HCT116 (cell line): ENCODE measurements around the gene COBLL1. TPM values are rescaled to one million over a fixed set of nuclear protein-coding genes. Genes with fewer than 3 reads are reported as not detected.

Experiments used
- ATAC-seq: fragments of 200-7000 bp; cut with Tn5 transposase; 2 replicates; pipeline ENCODE4 v1.9.1; 2020; ENCODE audit warnings: mild to moderate bottlenecking, moderate library complexity
- BruUV-seq: library from RNA; stranded (reverse); fragments of 400-500 nt; replicated peaks from 2 replicates; lab custom pipeline; 2021; lab: Mats Ljungman, UMichigan
- CTCF ChIA-PET: fragments of 300-600 bp; sonication (Branson Sonifier 250); formaldehyde crosslinking; loops from one replicate; lab custom pipeline; 2021; ENCODE audit warnings: antibody characterized with exemption; lab: Charles Lee
- POLR2A ChIA-PET: fragments of 300-600, 350-600 bp; sonication (Branson Sonifier 250); formaldehyde crosslinking; loops from one replicate; lab custom pipeline; 2021; ENCODE audit warnings: antibody characterized with exemption; lab: Charles Lee
- RAD21 ChIA-PET, 2 experiments: fragments of 300-600 bp; sonication (Branson Sonifier 250); formaldehyde crosslinking; loops; one replicate each; lab custom pipeline; 2023; ENCODE audit warnings: low total read pairs in 2 of 2; ENCODE audit not compliant: uncharacterized antibody in 2 of 2, unreplicated experiment in 2 of 2, low non-redundant PET in 1 of 2; lab: Charles Lee
- DNase-seq: peaks from one replicate; pipeline ENCODE4 v3.0.0-alpha.2; 2010; ENCODE audit warnings: low read depth, low spot score
- H2AFZ ChIP-seq: fragments of 200-600 bp; shearing (Covaris generic), sonication (generic); 2 replicates; pipeline ENCODE4 v1.6.1; 2017; ENCODE audit warnings: low read depth, mixed run types, mixed read lengths, antibody characterized with exemption, low read length; ENCODE audit not compliant: poor library complexity, severe bottlenecking
- H3K27ac ChIP-seq: 2 replicates; pipeline ENCODE4 v1.5.1; 2012; ENCODE audit warnings: low read depth, low read length
- H3K27me3 ChIP-seq: fragments of 200-600 bp; sonication (generic); 2 replicates; pipeline ENCODE4 v1.6.1; 2016; ENCODE audit warnings: mixed run types, low read length, mixed read lengths; ENCODE audit not compliant: insufficient read depth
- H3K36me3 ChIP-seq, 2 experiments: fragments of 200-500 bp in 1 of 2; fragments of 200-600 bp in 1 of 2; sonication (Bioruptor generic) in 1 of 2; sonication (generic) in 1 of 2; 2 replicates each; pipeline versions ENCODE4 v1.5.1 to v1.6.1; 2014 to 2016; ENCODE audit warnings: low read length in 2 of 2, inconsistent platforms in 1 of 2, mixed read lengths in 1 of 2, mixed run types in 1 of 2; ENCODE audit not compliant: insufficient read depth in 2 of 2, control insufficient read depth in 1 of 2
- H3K4me1 ChIP-seq, 2 experiments: fragments of 200-600 bp in 1 of 2; sonication (generic) in 1 of 2; 2 replicates each; pipeline versions ENCODE4 v1.5.1 to v1.6.1; 2012 to 2017; ENCODE audit warnings: low read length in 2 of 2, inconsistent platforms in 1 of 2, mild to moderate bottlenecking in 1 of 2, mixed read lengths in 1 of 2, mixed run types in 1 of 2, moderate library complexity in 1 of 2; ENCODE audit not compliant: insufficient read depth in 2 of 2, control insufficient read depth in 1 of 2
- H3K4me2 ChIP-seq: fragments of 200-600 bp; sonication (generic); 2 replicates; pipeline ENCODE4 v1.6.1; 2017; ENCODE audit warnings: mixed run types, low read length, mixed read lengths
- H3K4me3 ChIP-seq, 2 experiments: fragments of 200-600 bp in 1 of 2; sonication (generic) in 1 of 2; replicated peaks in 1 of 2; 2 replicates each; pipeline ENCODE4 v1.5.1; 2011 to 2016; ENCODE audit warnings: low read length in 2 of 2, control low read depth in 1 of 2, low read depth in 1 of 2, mild to moderate bottlenecking in 1 of 2, mixed read lengths in 1 of 2, mixed run types in 1 of 2
- H3K79me2 ChIP-seq: fragments of 200-600 bp; sonication (generic); 2 replicates; pipeline ENCODE4 v1.6.1; 2017; ENCODE audit warnings: mild to moderate bottlenecking, mixed run types, low read length, moderate library complexity, mixed read lengths; ENCODE audit not compliant: insufficient read depth
- H3K9ac ChIP-seq: fragments of 200-600 bp; sonication (generic); 2 replicates; pipeline ENCODE4 v1.6.1; 2016; ENCODE audit warnings: low read length, mixed read lengths
- H3K9me2 ChIP-seq: fragments of 200-600 bp; sonication (generic), shearing (Covaris generic); 2 replicates; pipeline ENCODE4 v1.6.1; 2017; ENCODE audit warnings: mixed run types, mild to moderate bottlenecking, moderate library complexity; ENCODE audit not compliant: insufficient read depth
- H3K9me3 ChIP-seq, 2 experiments: fragments of 200-500 bp in 1 of 2; fragments of 200-600 bp in 1 of 2; sonication (Bioruptor generic) in 1 of 2; sonication (generic) in 1 of 2; 2 replicates each; pipeline ENCODE4 v1.6.1; 2014 to 2017; ENCODE audit warnings: low read length in 2 of 2, mixed read lengths in 2 of 2, inconsistent platforms in 1 of 2, low read depth in 1 of 2, mild to moderate bottlenecking in 1 of 2, mixed run types in 1 of 2, moderate library complexity in 1 of 2; ENCODE audit not compliant: control insufficient read depth in 1 of 2, insufficient read depth in 1 of 2
- H4K20me1 ChIP-seq: fragments of 200-600 bp; sonication (generic), shearing (Covaris generic); 2 replicates; pipeline ENCODE4 v1.6.1; 2017; ENCODE audit warnings: mixed run types, mild to moderate bottlenecking, moderate library complexity; ENCODE audit not compliant: insufficient read depth
- CBX3 ChIP-seq: IDR thresholded peaks from 2 replicates; pipeline ENCODE4 v1.6.1; 2012; ENCODE audit warnings: low read depth
- CEBPB ChIP-seq: IDR thresholded peaks from 2 replicates; pipeline ENCODE4 v1.6.1; 2012; ENCODE audit warnings: low read depth
- EGR1 ChIP-seq: IDR thresholded peaks from 2 replicates; pipeline ENCODE4 v1.6.1; 2012; ENCODE audit warnings: low read depth
- ELF1 ChIP-seq: IDR thresholded peaks from 2 replicates; pipeline ENCODE4 v1.6.1; 2012; ENCODE audit warnings: low read depth, borderline replicate concordance
- EZH2 ChIP-seq: fragments of 200-600 bp; sonication (generic); IDR thresholded peaks from 2 replicates; pipeline ENCODE4 v1.6.1; 2017; ENCODE audit warnings: antibody characterized with exemption, mixed run types
- EZH2phosphoT487 ChIP-seq: fragments of 200-600 bp; IDR thresholded peaks from 2 replicates; pipeline ENCODE4 v1.6.1; 2018; ENCODE audit warnings: antibody characterized with exemption, borderline replicate concordance
- FOSL1 ChIP-seq: IDR thresholded peaks from 2 replicates; pipeline ENCODE4 v1.6.1; 2012; ENCODE audit warnings: low read depth
- JUND ChIP-seq: IDR thresholded peaks from 2 replicates; pipeline ENCODE4 v1.6.1; 2012
- RAD21 ChIP-seq: IDR thresholded peaks from 2 replicates; pipeline ENCODE4 v1.6.1; 2012; ENCODE audit warnings: low read depth, mild to moderate bottlenecking
- SIN3A ChIP-seq: IDR thresholded peaks from 2 replicates; pipeline ENCODE4 v1.6.1; 2012; ENCODE audit warnings: low read depth
- SP1 ChIP-seq: IDR thresholded peaks from 2 replicates; pipeline ENCODE4 v1.6.1; 2012; ENCODE audit warnings: low read depth
- SRF ChIP-seq: IDR thresholded peaks from 2 replicates; pipeline ENCODE4 v1.6.1; 2012; ENCODE audit warnings: low read depth
- TCF7L2 ChIP-seq: IDR thresholded peaks from 2 replicates; pipeline ENCODE4 v1.7.0; 2011; ENCODE audit warnings: borderline replicate concordance, inconsistent platforms; ENCODE audit not compliant: insufficient read depth, insufficient read length; ENCODE audit errors: extremely low read depth
- YY1 ChIP-seq: IDR thresholded peaks from 2 replicates; pipeline ENCODE4 v1.6.1; 2011; ENCODE audit warnings: low read length, low read depth, moderate library complexity, mild to moderate bottlenecking; ENCODE audit not compliant: insufficient replicate concordance; ENCODE audit errors: extremely low read depth
- ZFX ChIP-seq: fragments of 450-650 bp; IDR thresholded peaks from 2 replicates; pipeline ENCODE4 v1.6.1; 2017
- ZNF274 ChIP-seq: fragments of 200-500 bp; sonication (Bioruptor generic); IDR thresholded peaks from 2 replicates; pipeline ENCODE4 v1.6.1; 2014; ENCODE audit warnings: mild to moderate bottlenecking, low read depth, low read length, inconsistent platforms
- intact Hi-C: fragments of 100-400 bp; cut with micrococcal nuclease; formaldehyde crosslinking; loops from 2 replicates; pipeline ENCODE4 v1.10.0; 2022
- total RNA-seq: library from RNA; stranded (reverse); gene quantifications from one replicate; pipeline ENCODE4 v1.2.1, GENCODE V29; 2021; ENCODE audit not compliant: unreplicated experiment
- TF ChIP-seq, protein P1 (sequence below), 3 experiments: fragments of 200-600 bp in 1 of 3; sonication (generic) in 1 of 3; IDR thresholded peaks in 2 of 3; conservative IDR thresholded peaks in 1 of 3; 2 replicates each; pipeline ENCODE4 v1.5.1; 2012 to 2017; ENCODE audit warnings: low read depth in 2 of 3, low read length in 2 of 3, antibody characterized with exemption in 1 of 3, borderline replicate concordance in 1 of 3, control low read depth in 1 of 3, mild to moderate bottlenecking in 1 of 3, mixed read lengths in 1 of 3, mixed run types in 1 of 3, moderate library complexity in 1 of 3; ENCODE audit not compliant: insufficient read depth in 1 of 3
- TF ChIP-seq, protein P2 (sequence below): IDR thresholded peaks from 2 replicates; pipeline ENCODE4 v1.6.1; 2012
- TF ChIP-seq, protein P3 (sequence below): IDR thresholded peaks from 2 replicates; pipeline ENCODE4 v1.6.1; 2011; ENCODE audit warnings: mild to moderate bottlenecking, low read length, moderate library complexity; ENCODE audit not compliant: insufficient replicate concordance; ENCODE audit errors: extremely low read depth
- TF ChIP-seq, protein P4 (sequence below): IDR thresholded peaks from 2 replicates; pipeline ENCODE4 v1.6.1; 2012

COBLL1 gene
- total RNA-seq, 1 experiment from 2014 or later = 3.6 TPM

DNA sequence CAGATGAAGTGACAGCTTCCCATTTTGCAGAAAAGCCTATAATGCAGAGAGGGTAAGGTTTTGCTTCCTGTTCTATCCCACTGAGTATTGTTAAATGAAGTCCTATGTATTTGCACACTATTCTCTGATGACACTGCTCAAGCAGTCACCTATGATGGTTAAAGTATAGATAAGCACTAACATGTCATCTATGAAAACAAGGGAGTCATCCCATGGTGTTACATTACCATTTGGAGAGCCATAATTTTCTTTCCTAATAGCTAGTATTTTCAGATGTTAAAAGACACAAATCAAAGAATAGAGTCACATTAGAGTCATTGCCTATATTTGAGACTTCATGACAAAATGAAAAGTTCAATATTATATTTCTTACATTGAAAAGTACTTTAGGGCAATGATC, 177.6 kb downstream of the COBLL1 start:
- Histone ChIP-seq H3K79me2 (no peaks in the 10 kb centered on the region), H4K20me1 (no peaks in the 10 kb centered on the region), H3K4me3 (no peak overlapping the region), H3K4me1 (no peaks in the 10 kb centered on the region), H3K9ac (no peak overlapping the region), H3K9me3 (no peaks in the 10 kb centered on the region), H3K27ac (no peak overlapping the region), H3K9me2 (no peaks in the 10 kb centered on the region), H3K27me3 (no peaks in the 10 kb centered on the region), H3K36me3 (no peaks in the 10 kb centered on the region), H3K4me2 (no peak overlapping the region), H2AFZ (no peak overlapping the region)
- DNase-seq = no peak
- TF ChIP-seq EZH2 = no peak
- TF ChIP-seq, protein P1, sequence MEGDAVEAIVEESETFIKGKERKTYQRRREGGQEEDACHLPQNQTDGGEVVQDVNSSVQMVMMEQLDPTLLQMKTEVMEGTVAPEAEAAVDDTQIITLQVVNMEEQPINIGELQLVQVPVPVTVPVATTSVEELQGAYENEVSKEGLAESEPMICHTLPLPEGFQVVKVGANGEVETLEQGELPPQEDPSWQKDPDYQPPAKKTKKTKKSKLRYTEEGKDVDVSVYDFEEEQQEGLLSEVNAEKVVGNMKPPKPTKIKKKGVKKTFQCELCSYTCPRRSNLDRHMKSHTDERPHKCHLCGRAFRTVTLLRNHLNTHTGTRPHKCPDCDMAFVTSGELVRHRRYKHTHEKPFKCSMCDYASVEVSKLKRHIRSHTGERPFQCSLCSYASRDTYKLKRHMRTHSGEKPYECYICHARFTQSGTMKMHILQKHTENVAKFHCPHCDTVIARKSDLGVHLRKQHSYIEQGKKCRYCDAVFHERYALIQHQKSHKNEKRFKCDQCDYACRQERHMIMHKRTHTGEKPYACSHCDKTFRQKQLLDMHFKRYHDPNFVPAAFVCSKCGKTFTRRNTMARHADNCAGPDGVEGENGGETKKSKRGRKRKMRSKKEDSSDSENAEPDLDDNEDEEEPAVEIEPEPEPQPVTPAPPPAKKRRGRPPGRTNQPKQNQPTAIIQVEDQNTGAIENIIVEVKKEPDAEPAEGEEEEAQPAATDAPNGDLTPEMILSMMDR (IDR thresholded peaks at IDR 0.05 in 2 of 3, conservative IDR thresholded peaks at IDR 0.05 in 1 of 3; ENCODE audit: borderline replicate concordance in 1 of 3, insufficient read depth in 1 of 3, low read depth in 2 of 3, low read length in 2 of 3) = no peak
- no peak for TF ChIP-seq SP1
- TF ChIP-seq ZNF274 = no peak
- no peak for TF ChIP-seq RAD21
- no peak for TF ChIP-seq FOSL1
- TF ChIP-seq, protein P2, sequence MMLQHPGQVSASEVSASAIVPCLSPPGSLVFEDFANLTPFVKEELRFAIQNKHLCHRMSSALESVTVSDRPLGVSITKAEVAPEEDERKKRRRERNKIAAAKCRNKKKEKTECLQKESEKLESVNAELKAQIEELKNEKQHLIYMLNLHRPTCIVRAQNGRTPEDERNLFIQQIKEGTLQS = no peak
- TF ChIP-seq SRF = no peak
- TF ChIP-seq ELF1 = no peak
- TF ChIP-seq SIN3A = no peak
- no peak for TF ChIP-seq CEBPB
- TF ChIP-seq, protein P3, sequence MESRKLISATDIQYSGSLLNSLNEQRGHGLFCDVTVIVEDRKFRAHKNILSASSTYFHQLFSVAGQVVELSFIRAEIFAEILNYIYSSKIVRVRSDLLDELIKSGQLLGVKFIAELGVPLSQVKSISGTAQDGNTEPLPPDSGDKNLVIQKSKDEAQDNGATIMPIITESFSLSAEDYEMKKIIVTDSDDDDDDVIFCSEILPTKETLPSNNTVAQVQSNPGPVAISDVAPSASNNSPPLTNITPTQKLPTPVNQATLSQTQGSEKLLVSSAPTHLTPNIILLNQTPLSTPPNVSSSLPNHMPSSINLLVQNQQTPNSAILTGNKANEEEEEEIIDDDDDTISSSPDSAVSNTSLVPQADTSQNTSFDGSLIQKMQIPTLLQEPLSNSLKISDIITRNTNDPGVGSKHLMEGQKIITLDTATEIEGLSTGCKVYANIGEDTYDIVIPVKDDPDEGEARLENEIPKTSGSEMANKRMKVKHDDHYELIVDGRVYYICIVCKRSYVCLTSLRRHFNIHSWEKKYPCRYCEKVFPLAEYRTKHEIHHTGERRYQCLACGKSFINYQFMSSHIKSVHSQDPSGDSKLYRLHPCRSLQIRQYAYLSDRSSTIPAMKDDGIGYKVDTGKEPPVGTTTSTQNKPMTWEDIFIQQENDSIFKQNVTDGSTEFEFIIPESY = no peak
- TF ChIP-seq TCF7L2 = no peak
- TF ChIP-seq YY1 = no peak
- no peak for TF ChIP-seq JUND
- no peak for TF ChIP-seq EGR1
- TF ChIP-seq, protein P4, sequence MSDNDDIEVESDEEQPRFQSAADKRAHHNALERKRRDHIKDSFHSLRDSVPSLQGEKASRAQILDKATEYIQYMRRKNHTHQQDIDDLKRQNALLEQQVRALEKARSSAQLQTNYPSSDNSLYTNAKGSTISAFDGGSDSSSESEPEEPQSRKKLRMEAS = no peak
- TF ChIP-seq CBX3 = no peak
- TF ChIP-seq ZFX = no peak
- no peak for TF ChIP-seq EZH2phosphoT487
- POLR2A ChIA-PET = no interaction called here
- RAD21 ChIA-PET = no interaction called here
- CTCF ChIA-PET = no interaction called here
- intact Hi-C loops = no loop called here
- BruUV-seq = no TSS peak
- no peak for ATAC-seq
